Right lobe of liver (tissue), 4 donors: Measurements from ENCODE around the gene CALCOCO1.

Experiments used
- POLR2A ChIP-seq: fragments of 450-650 bp; IDR thresholded peaks from one replicate; pipeline ENCODE4 v1.6.1; 2017; ENCODE audit warnings: antibody characterized with exemption, mild to moderate bottlenecking
- TF ChIP-seq, protein P1 (sequence below), 4 donors: fragments of 200-600 bp in 3 of 4; fragments of 450-650 bp in 1 of 4; IDR thresholded peaks; one replicate each; pipeline versions ENCODE4 v1.5.1 to v1.8.0; 2016 to 2022; ENCODE audit warnings: antibody characterized with exemption in 4 of 4, mild to moderate bottlenecking in 2 of 4
- donor health status: DM: no; HTN: no; CAD: no.
- donor health status: DM: no; HTN: no; CAD: no.
- donor health status: DM: no; HTN: yes; CAD: no.

DNA sequence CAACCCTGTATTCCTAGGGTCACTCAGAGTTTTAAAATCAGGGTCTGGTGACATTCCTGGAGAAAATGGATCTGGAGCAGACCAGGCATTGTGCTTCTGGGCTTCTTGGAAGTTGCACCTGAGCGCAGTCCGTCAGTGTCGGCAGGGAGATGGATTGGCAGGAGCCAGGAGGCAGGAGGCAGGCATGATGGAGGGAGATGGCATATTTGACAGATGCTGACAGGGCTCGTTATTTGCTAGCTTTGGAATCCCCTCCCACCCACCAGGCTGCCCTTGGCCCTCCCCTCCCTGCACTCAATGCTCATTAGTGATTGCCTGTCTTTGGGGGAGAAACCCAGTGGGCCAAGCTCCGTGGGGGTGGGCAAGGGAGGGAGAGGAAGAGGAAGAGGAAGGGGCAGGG is 19.8 kb upstream of the CALCOCO1 start:
- TF ChIP-seq, protein P1, sequence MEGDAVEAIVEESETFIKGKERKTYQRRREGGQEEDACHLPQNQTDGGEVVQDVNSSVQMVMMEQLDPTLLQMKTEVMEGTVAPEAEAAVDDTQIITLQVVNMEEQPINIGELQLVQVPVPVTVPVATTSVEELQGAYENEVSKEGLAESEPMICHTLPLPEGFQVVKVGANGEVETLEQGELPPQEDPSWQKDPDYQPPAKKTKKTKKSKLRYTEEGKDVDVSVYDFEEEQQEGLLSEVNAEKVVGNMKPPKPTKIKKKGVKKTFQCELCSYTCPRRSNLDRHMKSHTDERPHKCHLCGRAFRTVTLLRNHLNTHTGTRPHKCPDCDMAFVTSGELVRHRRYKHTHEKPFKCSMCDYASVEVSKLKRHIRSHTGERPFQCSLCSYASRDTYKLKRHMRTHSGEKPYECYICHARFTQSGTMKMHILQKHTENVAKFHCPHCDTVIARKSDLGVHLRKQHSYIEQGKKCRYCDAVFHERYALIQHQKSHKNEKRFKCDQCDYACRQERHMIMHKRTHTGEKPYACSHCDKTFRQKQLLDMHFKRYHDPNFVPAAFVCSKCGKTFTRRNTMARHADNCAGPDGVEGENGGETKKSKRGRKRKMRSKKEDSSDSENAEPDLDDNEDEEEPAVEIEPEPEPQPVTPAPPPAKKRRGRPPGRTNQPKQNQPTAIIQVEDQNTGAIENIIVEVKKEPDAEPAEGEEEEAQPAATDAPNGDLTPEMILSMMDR (IDR thresholded peaks at IDR 0.05): no peak
- no peak for TF ChIP-seq POLR2A
